Measurements from ENCODE around the gene GIMAP4. TPM values are rescaled to one million over a fixed set of nuclear protein-coding genes. Genes with fewer than 3 reads are reported as not detected.

GIMAP4 gene
- 0.56 and 0.58 TPM in 2 replicates for total RNA-seq

GRCh38 chr7:150567169-150567568 lies at the start of gene GIMAP4:
GIMAP4 (plus strand) TSS chr7:150567390; CDS start chr7:150569902, 2,512 bp downstream.

Other genes starting within 250 kb of the GIMAP4 start
- 0.85 and 0.96 TPM in 2 replicates for gene LRRC61, start 244.0 kb upstream of the GIMAP4 start, total RNA-seq
- gene ACTR3C, start 243.8 kb upstream of the GIMAP4 start, total RNA-seq = 0.19 and 1.7 TPM in 2 replicates
- 1.3 and 25.4 TPM in 2 replicates for gene RARRES2, start 225.8 kb upstream of the GIMAP4 start, total RNA-seq
- 35.5 and 37.0 TPM in 2 replicates for gene REPIN1, start 198.6 kb upstream of the GIMAP4 start, total RNA-seq
- gene ZNF775, start 188.1 kb upstream of the GIMAP4 start, total RNA-seq = 3.5 and 3.7 TPM in 2 replicates
- gene GIMAP8, start 116.8 kb upstream of the GIMAP4 start, total RNA-seq = 0.19 and 0.28 TPM in 2 replicates
- under 0.01 and 0.19 TPM in 2 replicates for gene GIMAP7, start 52.5 kb upstream of the GIMAP4 start, total RNA-seq
- 0.19 and 0.56 TPM in 2 replicates for gene GIMAP6, start 65.0 kb downstream of the GIMAP4 start, total RNA-seq
- 1.2 and 2.5 TPM in 2 replicates for gene GIMAP2, start 118.3 kb downstream of the GIMAP4 start, total RNA-seq
- not detected in 2 replicates for gene GIMAP1, start 149.2 kb downstream of the GIMAP4 start, total RNA-seq
- gene GIMAP5, start 170.0 kb downstream of the GIMAP4 start, total RNA-seq = 0.28 and 0.38 TPM in 2 replicates
- not detected in 2 replicates for gene TMEM176B, start 233.0 kb downstream of the GIMAP4 start, total RNA-seq
- not detected in 2 replicates for gene TMEM176A, start 233.4 kb downstream of the GIMAP4 start, total RNA-seq